HAP-1 (cell line): ENCODE data around the gene CEP164.
"Not testable (repeated sequence)": the region's sequence is repeated elsewhere in the genome, so short reads cannot be mapped to it uniquely, and the experiment has no call there.

Experiments used
- DNase-seq, 2 experiments: peaks; one replicate each; pipeline ENCODE4 v3.0.0-alpha.2; 2016 to 2020; ENCODE audit warnings: low spot score in 2 of 2
- H3K27me3 ChIP-seq: fragments of 250-450 bp; sonication (Bioruptor Pico); 2 replicates; pipeline ENCODE4 v1.5.1; 2020; ENCODE audit warnings: low read depth, mild to moderate bottlenecking, moderate library complexity
- H3K36me3 ChIP-seq: fragments of 250-450 bp; sonication (Bioruptor Pico); replicated peaks from 2 replicates; pipeline ENCODE4 v1.5.1; 2020; ENCODE audit warnings: mild to moderate bottlenecking
- H3K4me1 ChIP-seq: fragments of 250-450 bp; sonication (Bioruptor Pico); 2 replicates; pipeline ENCODE4 v1.5.1; 2020; ENCODE audit warnings: mild to moderate bottlenecking
- H3K4me3 ChIP-seq: fragments of 250-450 bp; sonication (Bioruptor Pico); 2 replicates; pipeline ENCODE4 v1.5.1; 2020; ENCODE audit warnings: mild to moderate bottlenecking, moderate library complexity
- H3K9me3 ChIP-seq: fragments of 250-450 bp; sonication (Bioruptor Pico); 2 replicates; pipeline ENCODE4 v1.5.1; 2020; ENCODE audit warnings: mild to moderate bottlenecking, moderate library complexity
- in situ Hi-C: fragments of 300-500 bp; cut with MboI; formaldehyde crosslinking; loops from 3 replicates; pipeline ENCODE4 v1.14.3; 2020; ENCODE audit warnings: low sequenced_read_pairs, inconsistent platforms, mixed read lengths

Gene CEP164

DNA sequence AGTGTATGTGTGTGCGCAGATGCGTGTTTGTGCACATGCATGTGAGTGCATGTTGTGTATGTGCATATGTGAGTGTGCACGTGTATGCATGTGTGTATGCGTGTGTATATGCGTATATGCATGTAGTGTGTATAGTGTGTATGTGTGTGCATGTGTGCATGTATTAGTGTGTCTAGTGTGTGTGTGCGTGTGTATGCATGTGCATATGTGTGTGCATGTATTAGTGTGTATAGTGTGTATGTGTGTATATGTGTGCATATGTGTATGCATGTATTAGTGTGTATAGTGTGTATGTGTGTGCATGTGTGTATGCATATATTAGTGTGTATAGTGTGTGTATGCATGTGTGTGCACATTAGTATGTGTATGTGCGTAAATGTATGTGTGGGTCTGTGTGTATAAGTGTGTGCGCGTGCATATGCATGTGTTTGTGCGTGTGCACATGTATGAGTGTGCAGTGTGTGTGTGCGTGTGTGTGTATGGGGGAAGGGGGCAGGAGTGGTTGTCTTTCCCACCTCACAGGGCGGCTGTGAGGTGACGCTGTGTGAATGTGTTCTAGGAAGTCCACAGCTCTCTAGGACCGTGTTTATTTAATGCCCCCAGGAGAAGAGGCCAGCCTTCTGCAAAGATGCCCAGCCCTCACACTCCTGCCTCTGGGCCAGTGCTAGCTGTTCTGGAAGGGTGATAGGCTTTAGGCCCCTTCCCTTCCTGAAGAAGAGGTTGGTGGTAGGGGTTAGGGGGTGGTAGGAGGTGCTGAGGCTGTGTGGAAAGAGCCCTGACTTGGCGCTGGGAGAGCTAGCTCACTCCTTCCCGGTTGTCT is 114.6 kb downstream of the CEP164 start:
- Histone ChIP-seq H3K4me1 (no peaks in the 10 kb centered on the region), H3K9me3 (no peaks in the 10 kb centered on the region), H3K27me3 (peaks cover 56% of the 10 kb centered on the region), H3K36me3 (no peaks in the 10 kb centered on the region), H3K4me3 (no peak overlapping the region)
- no peak for DNase-seq
- in situ Hi-C loops: no loop called here

DNA sequence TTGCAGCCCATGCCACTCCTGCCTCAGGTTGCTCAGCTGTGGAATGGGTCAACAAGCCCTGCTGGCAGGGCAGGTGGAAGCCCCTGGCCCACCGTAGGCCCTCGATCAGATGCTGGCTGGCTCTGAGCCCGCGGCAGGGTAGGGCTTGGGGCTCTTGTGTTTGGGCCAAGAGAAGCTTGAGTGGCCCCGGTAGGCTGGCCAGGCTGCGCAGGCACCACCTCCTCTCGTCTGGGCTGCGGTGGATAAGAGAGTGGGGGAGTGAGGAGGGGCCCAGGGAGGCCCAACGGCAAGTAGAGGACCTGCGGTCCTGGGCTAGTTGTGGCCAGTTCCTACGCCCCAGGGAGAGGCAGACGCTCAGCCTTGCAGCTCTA is 115.2 kb downstream of the CEP164 start:
- in situ Hi-C loops: no loop called here
- H3K9me3 ChIP-seq: no peaks in the 10 kb centered on the region
- H3K27me3 ChIP-seq: peaks cover 57% of the 10 kb centered on the region
- no peaks in the 10 kb centered on the region for H3K4me1 ChIP-seq
- H3K36me3 ChIP-seq: no peaks in the 10 kb centered on the region
- H3K4me3 ChIP-seq: no peak overlapping the region
- no peak for DNase-seq

DNA sequence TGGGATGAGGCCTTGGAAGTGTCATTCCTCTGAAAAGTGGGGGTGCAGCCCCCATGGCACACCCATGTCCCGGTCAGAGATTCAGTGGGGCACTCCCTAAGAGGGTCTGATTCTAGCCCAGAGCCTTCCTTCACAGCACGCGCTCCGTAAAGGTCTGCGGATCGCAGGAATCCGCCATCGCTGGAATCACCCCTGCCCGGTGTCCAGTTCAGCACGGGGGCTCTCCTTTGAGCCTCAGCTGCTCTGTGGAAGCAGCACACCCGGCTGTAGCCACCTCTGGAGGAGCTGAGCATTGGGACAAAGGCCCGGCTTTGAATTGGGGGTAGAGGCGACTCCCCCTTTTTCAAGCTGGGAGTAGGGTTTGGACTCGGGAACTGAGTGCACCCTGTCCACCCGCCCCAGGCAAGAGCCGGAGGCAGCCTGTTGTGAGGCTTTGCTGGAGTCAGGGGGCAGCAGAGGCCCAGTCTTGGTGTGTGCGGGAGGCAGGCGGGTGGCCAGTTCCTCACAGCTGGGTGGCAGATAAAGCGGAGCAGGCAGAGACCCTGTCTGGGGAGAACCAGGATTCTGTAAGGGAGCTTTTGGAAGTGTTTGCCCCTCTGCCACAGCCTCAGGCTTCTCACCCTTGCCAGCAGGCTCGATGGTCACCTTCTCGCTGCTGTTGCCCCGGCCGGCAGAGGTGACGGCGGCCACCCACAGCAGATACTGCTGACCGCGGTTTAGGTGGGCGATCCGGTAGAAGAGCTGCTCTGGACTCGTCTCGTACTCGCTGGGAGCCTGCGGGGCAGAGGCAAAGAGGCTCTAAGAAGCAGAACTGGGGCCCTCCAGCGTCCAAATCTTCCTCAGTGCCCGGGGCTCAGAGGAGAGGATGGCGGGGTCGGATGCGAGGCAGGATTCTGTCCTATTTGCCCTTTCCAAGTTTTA is 115.9 kb downstream of the CEP164 start:
- Histone ChIP-seq H3K27me3 (peaks cover 55% of the 10 kb centered on the region), H3K36me3 (no peaks in the 10 kb centered on the region), H3K4me1 (no peaks in the 10 kb centered on the region), H3K4me3 (no peak overlapping the region), H3K9me3 (no peaks in the 10 kb centered on the region)
- in situ Hi-C loops: no loop called here
- peak; percentile 12 to 63 for DNase-seq

DNA sequence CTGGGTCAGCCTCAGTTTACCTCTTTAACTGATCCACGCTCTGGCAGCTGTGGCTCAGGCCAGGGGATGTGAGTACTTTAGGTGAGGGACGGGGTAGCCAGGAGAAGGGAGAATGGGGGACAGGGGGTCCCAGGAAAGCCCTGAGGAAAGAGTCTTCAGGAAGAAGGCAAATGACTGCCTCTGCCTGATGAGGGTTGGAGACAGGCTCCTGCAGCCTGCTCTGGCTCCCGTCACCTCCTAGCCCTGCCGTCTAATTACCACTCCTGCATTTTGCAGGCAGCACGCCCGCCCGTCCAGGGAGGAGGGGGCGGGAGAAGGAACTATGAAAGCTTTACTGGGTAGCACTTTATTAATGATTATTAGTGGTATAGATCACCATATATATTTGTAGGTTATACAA is 116.6 kb downstream of the CEP164 start:
- no peak for DNase-seq
- in situ Hi-C loops: no loop called here
- Histone ChIP-seq H3K4me1 (no peaks in the 10 kb centered on the region), H3K4me3 (no peak overlapping the region), H3K27me3 (peaks cover 54% of the 10 kb centered on the region), H3K9me3 (no peaks in the 10 kb centered on the region), H3K36me3 (no peaks in the 10 kb centered on the region)

DNA sequence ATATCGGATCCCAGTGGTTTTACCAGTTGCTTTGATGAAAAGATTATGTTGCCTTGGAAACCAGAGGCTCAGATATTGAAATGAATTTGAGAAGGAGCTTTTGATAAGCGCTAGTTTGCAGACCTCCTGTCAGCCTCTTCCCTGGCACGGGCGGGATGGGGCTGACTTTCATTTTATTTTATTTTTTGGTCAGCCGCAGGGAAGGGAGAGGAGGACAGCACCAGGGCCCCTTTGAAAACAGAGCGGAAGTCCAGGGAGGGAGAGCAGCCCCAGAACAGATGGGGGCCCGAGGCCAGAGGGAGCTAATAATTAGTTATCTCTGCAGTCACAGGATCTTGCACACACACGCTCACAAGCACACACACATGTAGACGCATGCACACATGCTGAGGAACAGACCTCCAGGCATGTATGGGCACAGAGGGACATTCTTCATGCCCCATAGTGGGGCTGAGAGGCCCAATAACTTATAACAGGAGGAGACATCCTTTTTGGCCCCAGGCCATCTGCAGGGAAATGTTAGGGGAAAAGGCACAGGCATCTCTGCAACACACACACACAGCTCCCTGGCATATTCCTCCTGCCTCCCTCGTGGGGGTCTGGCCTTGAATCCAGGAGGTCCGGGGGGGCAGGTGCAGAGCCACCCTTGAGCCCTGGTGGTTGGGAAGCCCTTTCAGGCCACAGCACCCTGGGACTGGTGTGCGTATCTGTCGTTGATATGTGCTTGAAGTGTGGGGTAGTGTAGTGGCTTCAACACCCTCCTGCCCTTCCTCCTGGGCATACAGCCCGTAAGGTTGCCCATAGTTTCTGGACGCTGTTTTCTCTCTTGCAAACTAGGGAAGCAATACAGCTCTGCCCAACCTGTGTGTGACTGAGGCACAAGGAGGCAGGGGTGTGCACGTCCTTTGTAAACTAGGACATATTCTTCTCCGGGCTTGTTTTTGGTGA is 117.3 kb downstream of the CEP164 start:
- in situ Hi-C loops: no loop called here

DNA sequence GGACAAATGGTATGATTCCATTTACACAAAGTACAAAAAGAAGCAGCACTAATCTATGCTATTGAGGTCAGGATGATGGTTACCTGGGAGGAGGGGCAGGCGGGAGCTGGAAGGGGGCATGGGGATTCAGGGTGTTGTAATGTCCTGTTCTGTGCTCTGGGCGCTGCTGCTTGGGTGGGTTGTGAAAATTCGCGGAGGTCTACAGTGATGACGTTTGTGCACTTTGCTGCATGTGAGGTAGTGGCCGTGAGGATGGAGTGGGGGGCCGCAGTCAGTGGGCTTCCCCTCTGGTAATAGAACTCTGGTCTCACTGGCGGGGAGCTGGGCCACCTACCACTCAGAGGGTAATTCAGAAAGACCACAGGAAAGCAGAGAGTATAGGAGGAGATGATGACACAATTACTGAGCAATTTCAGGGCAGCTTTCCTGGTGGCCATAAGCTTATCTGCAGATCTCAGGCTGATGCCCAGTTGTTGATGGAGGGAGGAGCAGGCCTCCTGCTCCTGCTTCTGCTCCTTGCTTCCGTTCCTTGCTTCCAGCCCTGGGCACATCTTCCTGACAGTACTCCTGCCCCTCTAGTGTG is 121.5 kb downstream of the CEP164 start:
- no peaks in the 10 kb centered on the region for H3K4me1 ChIP-seq
- H3K27me3 ChIP-seq: peaks cover 31% of the 10 kb centered on the region
- in situ Hi-C loops: no loop called here
- H3K9me3 ChIP-seq: peaks cover under 1% of the 10 kb centered on the region; the same call in 1 of the 2 replicates
- no peak for DNase-seq
- H3K36me3 ChIP-seq: no peaks in the 10 kb centered on the region
- H3K4me3 ChIP-seq: no peak overlapping the region

More for the DNA sequence above, 117.3 kb downstream of the CEP164 start:
- Histone ChIP-seq H3K4me3 (no peak overlapping the region), H3K4me1 (no peaks in the 10 kb centered on the region), H3K27me3 (peaks cover 50% of the 10 kb centered on the region), H3K9me3 (no peaks in the 10 kb centered on the region), H3K36me3 (no peaks in the 10 kb centered on the region)
- DNase-seq: no peak

DNA sequence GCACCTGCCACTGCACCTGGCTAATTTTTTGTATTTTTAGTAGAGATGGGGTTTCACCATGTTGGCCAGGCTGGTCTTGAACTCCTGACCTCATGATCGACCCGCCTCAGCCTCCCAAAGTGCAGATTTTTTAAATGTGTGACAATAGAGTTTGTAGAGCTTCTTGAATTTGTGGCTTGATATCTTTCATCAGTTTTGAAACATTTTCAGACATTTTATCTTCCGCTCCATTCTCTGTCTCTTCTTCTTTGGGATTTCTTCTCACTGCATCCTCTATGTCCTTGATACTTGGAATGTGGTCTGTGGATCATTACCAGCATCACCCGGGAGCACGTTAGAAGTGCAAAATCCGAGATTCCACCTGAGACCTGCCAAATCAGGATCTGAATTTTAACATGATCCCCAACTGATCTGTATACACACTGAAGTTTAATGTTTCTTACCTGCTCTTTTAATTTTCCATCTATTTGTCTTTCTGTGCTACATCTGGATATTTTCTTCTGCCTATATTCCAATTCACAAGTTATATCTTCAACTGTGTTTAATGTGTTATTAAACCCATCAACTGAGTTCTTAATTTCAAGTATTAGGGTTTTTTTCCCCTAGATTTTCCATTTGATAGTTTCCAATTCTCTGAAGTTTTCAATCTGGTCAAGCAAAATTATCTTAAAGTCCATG is 126.4 kb downstream of the CEP164 start:
- no peaks in the 10 kb centered on the region for H3K27me3 ChIP-seq
- no peaks in the 10 kb centered on the region for H3K36me3 ChIP-seq
- no peaks in the 10 kb centered on the region for H3K4me1 ChIP-seq
- peaks cover 5% of the 10 kb centered on the region; the same call in 1 of the 2 replicates for H3K9me3 ChIP-seq
- DNase-seq: no peak
- H3K4me3 ChIP-seq: no peak overlapping the region
- in situ Hi-C loops: no loop called here

DNA sequence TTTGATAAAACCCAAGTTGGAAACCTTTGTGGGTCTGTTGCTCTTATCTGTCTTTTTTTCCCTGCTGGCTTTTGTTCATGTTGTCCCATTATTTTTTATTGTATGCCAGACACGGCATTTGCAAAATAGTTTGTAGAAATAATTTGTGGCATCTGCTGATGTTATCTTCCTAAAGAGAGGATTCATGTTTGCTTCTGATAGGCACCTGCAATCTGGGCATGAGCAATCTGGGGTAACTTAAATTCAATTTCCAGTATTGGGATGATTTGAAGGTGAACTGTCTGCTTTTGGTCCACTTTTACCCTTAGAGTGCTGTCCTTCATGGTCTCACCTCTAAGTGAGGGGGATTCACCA is 126.9 kb downstream of the CEP164 start:
- Histone ChIP-seq H3K36me3 (no peaks in the 10 kb centered on the region), H3K4me1 (no peaks in the 10 kb centered on the region), H3K27me3 (no peaks in the 10 kb centered on the region), H3K9me3 (peaks cover 5% of the 10 kb centered on the region; the same call in 1 of the 2 replicates), H3K4me3 (no peak overlapping the region)
- no peak for DNase-seq
- in situ Hi-C loops: no loop called here

DNA sequence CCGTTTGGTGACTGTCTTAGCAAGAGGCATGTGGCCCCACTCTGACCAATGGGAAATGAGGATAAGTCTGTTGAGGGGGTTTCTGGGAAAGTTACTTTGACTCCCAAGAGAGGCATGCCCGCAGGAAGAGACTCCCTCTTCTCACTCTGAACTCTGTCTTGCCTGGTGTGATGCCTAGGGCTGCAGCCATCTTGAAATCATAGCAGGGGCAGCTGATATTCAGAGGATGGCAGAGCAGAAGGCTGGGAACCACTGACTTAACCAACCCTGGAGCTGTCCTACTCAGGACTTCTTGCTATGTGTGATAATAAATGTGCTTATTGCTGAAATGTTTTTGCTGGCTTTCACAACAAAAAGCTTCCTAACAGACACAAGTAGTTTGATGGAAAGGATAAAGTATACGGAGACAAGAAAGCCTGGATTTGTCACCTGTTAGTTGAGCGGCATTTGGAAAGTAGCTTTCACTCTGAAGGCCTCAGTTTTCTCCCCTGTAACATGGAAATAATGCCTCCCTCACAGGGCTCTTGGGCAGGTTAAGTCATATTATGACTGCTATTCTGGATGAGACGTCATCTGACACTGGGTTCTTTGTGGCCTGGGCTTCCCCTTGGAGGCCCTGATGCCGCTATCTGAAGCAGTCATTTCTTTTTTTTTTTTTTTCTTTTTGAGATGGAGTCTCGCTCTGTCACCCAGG is 128.5 kb downstream of the CEP164 start:
- no peaks in the 10 kb centered on the region for H3K4me1 ChIP-seq
- no peak for DNase-seq
- no peak overlapping the region for H3K4me3 ChIP-seq
- H3K27me3 ChIP-seq: no peaks in the 10 kb centered on the region
- H3K36me3 ChIP-seq: no peaks in the 10 kb centered on the region
- H3K9me3 ChIP-seq: peaks cover 5% of the 10 kb centered on the region; the same call in 1 of the 2 replicates
- in situ Hi-C loops: no loop called here

DNA sequence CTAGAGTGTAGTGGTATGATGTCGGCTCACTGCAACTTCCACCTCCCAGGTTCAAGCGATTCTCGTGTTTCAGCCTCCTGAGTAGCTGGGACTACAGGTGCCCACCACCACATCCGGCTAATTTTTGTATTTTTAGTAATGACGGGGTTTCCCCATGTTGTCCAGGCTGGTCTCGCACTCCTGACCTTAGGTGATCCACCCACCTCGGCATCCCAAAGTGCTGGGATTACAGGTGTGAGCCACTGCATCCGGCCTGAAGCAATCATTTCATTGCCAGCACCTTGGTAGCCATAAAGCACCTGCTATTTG is 129.0 kb downstream of the CEP164 start:
- in situ Hi-C loops, H3K27me3 ChIP-seq: not testable (repeated sequence)

DNA sequence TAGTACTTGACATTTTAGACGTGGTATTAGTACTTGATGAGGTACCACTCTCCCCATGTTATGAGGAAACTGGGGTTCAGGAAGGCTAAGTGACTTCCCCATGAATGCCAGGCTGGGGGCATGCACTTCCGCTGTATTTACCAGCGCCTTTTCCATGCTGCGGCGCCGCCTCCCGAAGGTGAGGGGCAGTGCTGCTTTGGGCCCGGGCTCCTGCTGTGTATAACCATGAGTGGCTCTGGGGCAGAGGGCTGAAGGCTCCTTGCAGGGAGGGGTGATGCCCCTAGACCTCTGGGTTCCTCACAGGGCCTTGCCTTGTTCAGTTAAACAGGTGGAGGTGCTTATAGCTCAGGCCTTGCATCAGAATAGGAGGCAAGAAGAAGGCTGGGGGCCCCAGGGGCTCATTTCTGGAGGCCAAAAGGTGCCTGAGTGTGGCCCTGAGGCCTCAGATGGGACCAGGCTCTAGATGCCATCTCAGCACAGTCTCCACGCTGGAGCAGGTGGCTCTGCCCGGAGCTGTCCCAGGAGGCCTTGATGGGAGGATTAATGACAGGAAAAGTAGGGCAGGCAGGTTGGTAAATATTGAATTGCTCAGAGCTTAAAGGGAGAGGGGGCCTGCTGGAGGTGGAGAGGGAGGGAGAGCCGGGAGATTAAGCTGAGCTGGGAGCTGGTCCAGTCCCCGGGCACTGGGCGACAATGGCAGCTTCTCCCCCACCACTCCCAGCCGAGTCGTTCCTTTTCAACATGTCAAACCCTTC is 129.6 kb downstream of the CEP164 start:
- Histone ChIP-seq H3K4me1 (no peaks in the 10 kb centered on the region), H3K36me3 (no peaks in the 10 kb centered on the region), H3K4me3 (no peak overlapping the region), H3K27me3 (no peaks in the 10 kb centered on the region), H3K9me3 (peaks cover 5% of the 10 kb centered on the region; the same call in 1 of the 2 replicates)
- DNase-seq: no peak
- in situ Hi-C loops: no loop called here

More for the DNA sequence above, 129.0 kb downstream of the CEP164 start:
- not testable (repeated sequence) for DNase-seq, H3K36me3 ChIP-seq, H3K9me3 ChIP-seq, H3K4me3 ChIP-seq, H3K4me1 ChIP-seq

DNA sequence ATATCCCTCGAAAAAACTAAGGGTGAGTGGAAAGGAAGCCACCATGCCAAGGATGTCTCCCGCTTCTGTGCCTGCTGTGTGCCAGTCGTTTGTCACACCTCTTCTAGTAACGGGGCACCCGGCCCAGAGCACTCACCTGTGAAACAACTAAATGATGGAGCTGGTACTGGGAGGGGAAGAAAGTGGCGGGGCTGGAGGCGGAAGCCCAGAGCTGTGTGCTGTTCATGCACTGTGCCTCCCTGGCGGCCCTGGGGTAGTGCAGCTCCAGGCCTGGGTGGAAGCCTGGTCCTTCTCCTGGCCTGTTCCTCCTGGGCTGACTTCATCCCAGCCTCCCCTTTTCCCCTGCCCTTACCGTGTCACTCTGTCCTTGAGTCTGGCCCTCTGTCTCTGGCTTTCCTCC is 130.2 kb downstream of the CEP164 start:
- Histone ChIP-seq H3K36me3 (no peaks in the 10 kb centered on the region), H3K9me3 (peaks cover 5% of the 10 kb centered on the region; the same call in 1 of the 2 replicates), H3K4me3 (no peak overlapping the region), H3K4me1 (no peaks in the 10 kb centered on the region), H3K27me3 (no peaks in the 10 kb centered on the region)
- in situ Hi-C loops: no loop called here
- no peak for DNase-seq
